Measurements from ENCODE around the gene AKAP13. TPM values are rescaled to one million over a fixed set of nuclear protein-coding genes. Genes with fewer than 3 reads are reported as not detected.

AKAP13 gene
- total and polyA plus RNA-seq, 7 donors, result 18.2 to 126 (median 93.7) TPM

- no peaks in the 10 kb centered on the region for H3K27me3 ChIP-seq (ENCODE audit: insufficient read depth in 3 of 3, low read length in 2 of 3)
- H3K9me3 ChIP-seq, result no peaks in the 10 kb centered on the region
- WGBS, 3 donors, result 8 to 14% (median 11%) methylated on average over 19 of the region's 19 CpGs
- H3K4me1 ChIP-seq, result peaks cover 13% of the 10 kb centered on the region
- no peak for DNase-seq
- no peak for ATAC-seq
- intact Hi-C loops (cut with DNase I), result no loop called here
- no peak for TF ChIP-seq CTCF (IDR thresholded peaks at IDR 0.05)
- H3K36me3 ChIP-seq (ENCODE audit: insufficient read depth in 1 of 2, low read depth in 1 of 2), result no peaks in the 10 kb centered on the region
- H3K4me3 ChIP-seq, result peak overlapping the region; percentile 78
- H3K27ac ChIP-seq, result peak overlapping the region; percentile 91
Measured at GRCh38 chr15:85379403-85380131, 836 bp upstream of the AKAP13 start.

GRCh38 chr15:85380812-85381642, 624 bp downstream of the AKAP13 start:
- DNase-seq (peak; percentile 55 to 71), ATAC-seq (peak; percentile 54 to 70 (median 64))
- H3K27me3 ChIP-seq (ENCODE audit: insufficient read depth in 3 of 3, low read length in 2 of 3), result no peaks in the 10 kb centered on the region
- peak overlapping the region; percentile 78 for H3K4me3 ChIP-seq
- peak overlapping the region; percentile 91 for H3K27ac ChIP-seq
- H3K36me3 ChIP-seq (ENCODE audit: insufficient read depth in 1 of 2, low read depth in 1 of 2), result no peaks in the 10 kb centered on the region
- H3K4me1 ChIP-seq, result peaks cover 13% of the 10 kb centered on the region
- TF ChIP-seq CTCF (IDR thresholded peaks at IDR 0.05), result no peak
- WGBS, 3 donors, result 0 to 1% (median 1%) methylated on average over 51 to 89 of the region's 89 CpGs
- intact Hi-C loops (cut with DNase I), result no loop called here
- H3K9me3 ChIP-seq, result no peaks in the 10 kb centered on the region

GRCh38 chr15:85381850-85382751, 1.7 kb downstream of the AKAP13 start:
- ATAC-seq (no peak), DNase-seq (no peak)
- no peak for TF ChIP-seq CTCF (IDR thresholded peaks at IDR 0.05)
- H3K27me3 ChIP-seq (ENCODE audit: insufficient read depth in 3 of 3, low read length in 2 of 3), result no peaks in the 10 kb centered on the region
- WGBS, 3 donors, result 72 to 75% (median 74%) methylated on average over 10 of the region's 10 CpGs
- H3K4me3 ChIP-seq, result peak overlapping the region; percentile 78
- peak overlapping the region; percentile 91 for H3K27ac ChIP-seq
- no peaks in the 10 kb centered on the region for H3K9me3 ChIP-seq
- peaks cover 13% of the 10 kb centered on the region for H3K4me1 ChIP-seq
- intact Hi-C loops (cut with DNase I), result no loop called here
- H3K36me3 ChIP-seq (ENCODE audit: insufficient read depth in 1 of 2, low read depth in 1 of 2), result no peaks in the 10 kb centered on the region

DNA sequence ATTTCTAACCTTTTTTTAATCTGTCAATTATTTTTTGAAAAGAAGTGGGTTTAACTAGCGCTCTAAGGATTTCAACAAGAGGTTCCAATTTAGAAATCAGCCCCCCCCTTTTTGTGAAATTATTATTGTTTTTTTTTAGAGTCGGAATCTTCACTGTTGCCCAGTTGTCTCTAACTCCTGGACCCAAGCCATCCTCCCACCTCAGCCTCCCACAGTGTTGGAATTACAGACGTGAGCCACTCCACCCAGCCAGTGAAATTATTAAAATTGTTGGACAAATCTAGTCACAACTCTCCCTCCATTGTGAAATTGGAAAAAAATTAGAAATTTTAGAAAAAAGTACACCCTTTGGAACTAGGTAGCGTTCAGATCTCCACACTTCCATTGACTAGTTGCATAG, 2.5 kb downstream of the AKAP13 start:
- Histone ChIP-seq H3K27me3 (ENCODE audit: insufficient read depth in 3 of 3, low read length in 2 of 3) (no peaks in the 10 kb centered on the region), H3K9me3 (no peaks in the 10 kb centered on the region), H3K27ac (no peak overlapping the region), H3K36me3 (ENCODE audit: insufficient read depth in 1 of 2, low read depth in 1 of 2) (no peaks in the 10 kb centered on the region), H3K4me3 (no peak overlapping the region), H3K4me1 (peaks cover 13% of the 10 kb centered on the region)
- ATAC-seq (no peak), DNase-seq (no peak)
- no peak for TF ChIP-seq CTCF (IDR thresholded peaks at IDR 0.05)
- intact Hi-C loops (cut with DNase I), result no loop called here
- 75 to 82% (median 77%) methylated on average over 4 of the region's 4 CpGs for WGBS, 3 donors
